Mesenchymal stem cell (in vitro differentiated cells and primary cell): ENCODE data around the gene CACNA1C.

Experiments used
- DNase-seq: peaks from one replicate; pipeline ENCODE4 v3.0.0-alpha.2; 2013
- H2AFZ ChIP-seq: one replicate; pipeline ENCODE4 v1.6.1; 2013; ENCODE audit warnings: low read depth, mild to moderate bottlenecking, control low read depth, inconsistent platforms, low read length, moderate library complexity
- H2AK5ac ChIP-seq: 2 replicates; pipeline ENCODE4 v1.6.1; 2013; ENCODE audit warnings: low read length, moderate library complexity, mild to moderate bottlenecking, inconsistent platforms; ENCODE audit not compliant: severe bottlenecking
- H2BK120ac ChIP-seq: one replicate; pipeline ENCODE4 v1.6.1; 2013; ENCODE audit warnings: low read depth, mild to moderate bottlenecking, inconsistent platforms, low read length, moderate library complexity
- H2BK12ac ChIP-seq, 2 experiments: one replicate each; pipeline ENCODE4 v1.6.1; 2013; ENCODE audit warnings: inconsistent platforms in 2 of 2, low read length in 2 of 2, mild to moderate bottlenecking in 2 of 2, moderate library complexity in 2 of 2, control low read depth in 1 of 2
- H2BK15ac ChIP-seq: one replicate; pipeline ENCODE4 v1.6.1; 2013; ENCODE audit warnings: mild to moderate bottlenecking, low read depth, inconsistent platforms; ENCODE audit not compliant: poor library complexity, severe bottlenecking
- H2BK5ac ChIP-seq: 2 replicates; pipeline ENCODE4 v1.6.1; 2013; ENCODE audit warnings: low read depth, mild to moderate bottlenecking, low read length, control low read depth, inconsistent platforms; ENCODE audit not compliant: poor library complexity, severe bottlenecking
- H3K14ac ChIP-seq, 2 experiments: one replicate each; pipeline ENCODE4 v1.6.1; 2013; ENCODE audit warnings: inconsistent platforms in 2 of 2, low read length in 2 of 2, control low read depth in 1 of 2, mild to moderate bottlenecking in 1 of 2, moderate library complexity in 1 of 2
- H3K18ac ChIP-seq, 2 experiments: one replicate each; pipeline ENCODE4 v1.6.1; 2013; ENCODE audit warnings: inconsistent platforms in 2 of 2, low read length in 2 of 2, control low read depth in 1 of 2, low read depth in 1 of 2, mild to moderate bottlenecking in 1 of 2
- H3K23ac ChIP-seq, 2 experiments: one replicate each; pipeline ENCODE4 v1.6.1; 2013; ENCODE audit warnings: inconsistent platforms in 2 of 2, low read length in 2 of 2, mild to moderate bottlenecking in 2 of 2, moderate library complexity in 2 of 2, control low read depth in 1 of 2
- H3K27ac ChIP-seq: 2 replicates; pipeline ENCODE4 v1.5.1; 2013; ENCODE audit warnings: mild to moderate bottlenecking, moderate library complexity, low read length, control low read depth, inconsistent platforms; ENCODE audit not compliant: poor library complexity, severe bottlenecking
- H3K27me3 ChIP-seq, 2 experiments: 2 replicates each; pipeline versions ENCODE4 v1.6.1 to v1.7.0; 2013; ENCODE audit warnings: low read length in 2 of 2, mild to moderate bottlenecking in 2 of 2, moderate library complexity in 2 of 2, control low read depth in 1 of 2, inconsistent platforms in 1 of 2; ENCODE audit not compliant: control insufficient read depth in 1 of 2, insufficient read depth in 1 of 2
- H3K36me3 ChIP-seq, 2 experiments: 2 replicates each; pipeline versions ENCODE4 v1.6.1 to v1.7.0; 2013; ENCODE audit warnings: low read length in 2 of 2, control low read depth in 1 of 2, inconsistent platforms in 1 of 2, low read depth in 1 of 2, mild to moderate bottlenecking in 1 of 2; ENCODE audit not compliant: insufficient read depth in 2 of 2, control insufficient read depth in 1 of 2
- H3K4ac ChIP-seq, 2 experiments: one replicate each; pipeline ENCODE4 v1.6.1; 2013; ENCODE audit warnings: inconsistent platforms in 2 of 2, low read length in 2 of 2, mild to moderate bottlenecking in 2 of 2, moderate library complexity in 2 of 2, control low read depth in 1 of 2, low read depth in 1 of 2
- H3K4me1 ChIP-seq: 2 replicates; pipeline ENCODE4 v1.6.1; 2013; ENCODE audit warnings: low read depth, low read length, control low read depth; ENCODE audit not compliant: control insufficient read depth, insufficient read depth
- H3K4me2 ChIP-seq: 2 replicates; pipeline ENCODE4 v1.6.1; 2013; ENCODE audit warnings: low read length, mild to moderate bottlenecking, inconsistent platforms; ENCODE audit not compliant: poor library complexity, severe bottlenecking
- H3K4me3 ChIP-seq, 2 experiments: 2 replicates each; pipeline versions ENCODE4 v1.5.1 to v1.7.0; 2013; ENCODE audit warnings: low read length in 2 of 2, mild to moderate bottlenecking in 2 of 2, control low read depth in 1 of 2, low read depth in 1 of 2; ENCODE audit not compliant: insufficient read depth in 1 of 2
- H3K79me1 ChIP-seq: replicated peaks from 2 replicates; pipeline ENCODE4 v1.6.1; 2013; ENCODE audit warnings: mild to moderate bottlenecking, control low read depth, low read length, inconsistent platforms; ENCODE audit not compliant: poor library complexity, severe bottlenecking
- H3K9ac ChIP-seq: 2 replicates; pipeline ENCODE4 v1.7.0; 2013; ENCODE audit warnings: mild to moderate bottlenecking, low read length, moderate library complexity
- H3K9me3 ChIP-seq: 2 replicates; pipeline ENCODE4 v1.7.0; 2013; ENCODE audit warnings: mild to moderate bottlenecking, low read length; ENCODE audit not compliant: control insufficient read depth
- H4K8ac ChIP-seq: one replicate; pipeline ENCODE4 v1.6.1; 2013; ENCODE audit warnings: inconsistent platforms, mild to moderate bottlenecking, low read length, moderate library complexity
- H4K91ac ChIP-seq: one replicate; pipeline ENCODE4 v1.6.1; 2013; ENCODE audit warnings: mild to moderate bottlenecking, low read length, inconsistent platforms
- WGBS: methylation state at CpG from one replicate; pipeline ENCODE4 v1.1.7; 2013; ENCODE audit warnings: mixed read lengths; 5-methylcytosine and 5-hydroxymethylcytosine counted together

The CACNA1C gene

DNA sequence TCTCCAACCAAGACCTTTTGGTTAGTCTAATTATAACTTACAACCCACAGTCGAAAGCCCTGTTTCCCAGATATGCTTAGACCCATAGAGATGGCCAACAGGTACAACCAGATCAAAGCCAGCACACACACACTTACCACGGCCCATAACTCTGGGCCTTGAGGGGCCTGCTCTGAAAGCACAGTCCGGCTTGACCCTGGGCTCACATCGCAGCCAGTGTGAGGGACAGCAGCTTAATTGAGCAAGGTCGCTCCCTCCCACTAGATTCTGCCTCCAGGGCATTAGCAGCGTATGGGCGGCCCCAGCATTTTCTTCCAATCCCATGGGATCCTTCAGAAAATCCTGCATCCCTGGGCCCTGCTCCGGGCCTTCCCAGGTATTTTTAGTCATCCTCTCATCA is 584.6 kb downstream of the CACNA1C start:
- Histone ChIP-seq H2BK15ac (no peak overlapping the region), H2BK5ac (no peak overlapping the region)

DNA sequence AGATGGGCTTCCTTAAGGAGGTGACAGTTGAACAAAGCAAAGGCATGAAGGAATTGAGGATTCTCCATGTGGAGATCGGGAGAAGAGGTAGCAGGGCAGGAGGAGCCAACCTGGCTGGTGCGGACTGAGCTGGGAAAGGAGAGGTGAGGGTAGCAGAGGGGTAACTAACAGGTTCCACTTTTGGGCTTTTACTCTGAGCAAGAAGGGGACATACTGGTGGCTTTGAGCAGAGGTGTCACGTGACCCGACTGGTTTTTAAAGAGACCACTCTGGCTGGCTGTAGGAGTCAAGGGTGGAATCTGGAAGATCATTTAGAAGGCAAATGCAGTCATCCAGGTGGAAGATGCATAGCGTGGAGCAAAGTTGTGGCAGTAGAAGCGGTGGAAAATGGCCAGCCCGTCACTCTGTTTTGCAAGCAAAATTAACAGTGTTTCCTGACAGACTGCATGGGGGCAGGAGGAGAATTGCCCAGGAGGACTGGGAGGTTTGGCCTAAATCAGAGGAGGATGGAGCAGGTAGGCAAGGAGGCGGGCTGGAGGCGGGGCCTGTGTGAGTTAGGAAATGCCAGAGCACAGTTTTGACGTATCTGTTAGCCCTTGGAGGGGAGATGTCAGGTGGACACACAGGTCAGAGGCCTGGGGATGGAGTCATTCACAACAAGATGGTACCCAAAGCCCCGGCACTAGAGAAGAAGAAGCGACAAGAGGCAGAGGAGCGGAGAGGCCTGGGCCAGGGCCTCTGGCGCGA is 585.7 kb downstream of the CACNA1C start:
- no peak for DNase-seq
- Histone ChIP-seq H2BK15ac (no peak overlapping the region), H4K91ac (peak overlapping the region; percentile 54), H3K79me1 (no peaks in the 10 kb centered on the region), H3K14ac (no peak overlapping the region), H3K27ac (no peak overlapping the region), H3K23ac (no peak overlapping the region), H3K4me1 (peaks cover 14% of the 10 kb centered on the region), H2AK5ac (no peak overlapping the region), H3K9me3 (peaks cover 4% of the 10 kb centered on the region), H2BK12ac (no peak overlapping the region), H2BK5ac (no peak overlapping the region), H3K4ac (no peak overlapping the region), H3K4me2 (no peak overlapping the region), H3K4me3 (no peak overlapping the region), H2AFZ (no peak overlapping the region), H3K18ac (no peak overlapping the region), H3K9ac (no peak overlapping the region), H2BK120ac (no peak overlapping the region), H4K8ac (no peak overlapping the region), H3K36me3 (peaks cover 0 to 15% of the 10 kb centered on the region in 2 experiments), H3K27me3 (peaks cover 0 to 7% of the 10 kb centered on the region in 2 experiments)
- 96% methylated on average over 15 of the region's 15 CpGs for WGBS

More for the DNA sequence above, 584.6 kb downstream of the CACNA1C start:
- no peak overlapping the region for H2AFZ ChIP-seq
- no peak overlapping the region for H3K4me2 ChIP-seq
- no peak overlapping the region for H3K9ac ChIP-seq
- H2AK5ac ChIP-seq = no peak overlapping the region
- peaks cover 0 to 18% of the 10 kb centered on the region in 2 experiments for H3K36me3 ChIP-seq
- no peak overlapping the region for H3K4me3 ChIP-seq
- H3K4ac ChIP-seq = no peak overlapping the region
- H3K27me3 ChIP-seq = peaks cover 0 to 4% of the 10 kb centered on the region in 2 experiments
- no peak overlapping the region for H2BK12ac ChIP-seq
- H2BK120ac ChIP-seq = no peak overlapping the region
- peaks cover 4% of the 10 kb centered on the region for H3K9me3 ChIP-seq
- H3K4me1 ChIP-seq = peaks cover 14% of the 10 kb centered on the region
- H3K18ac ChIP-seq = no peak overlapping the region
- no peak overlapping the region for H3K27ac ChIP-seq
- H3K14ac ChIP-seq = no peak overlapping the region
- H4K91ac ChIP-seq = no peak overlapping the region
- H3K23ac ChIP-seq = no peak overlapping the region
- H4K8ac ChIP-seq = no peak overlapping the region
- H3K79me1 ChIP-seq = no peaks in the 10 kb centered on the region
- WGBS = 92% methylated on average over 8 of the region's 8 CpGs
- no peak for DNase-seq

DNA sequence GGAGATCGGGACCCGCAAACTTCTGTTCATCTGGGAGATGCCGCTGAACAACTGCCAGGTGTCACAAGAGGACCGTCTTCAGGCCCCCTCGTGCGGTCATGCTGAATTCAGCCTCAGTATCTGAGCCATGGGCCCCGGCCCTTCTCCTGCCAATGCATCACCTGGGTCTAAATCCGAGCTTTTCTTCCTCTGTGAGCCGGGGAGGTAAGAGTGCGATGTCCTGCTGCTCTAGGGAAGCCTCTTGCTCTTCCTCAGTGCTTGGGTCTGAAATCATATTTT is 586.2 kb downstream of the CACNA1C start:
- H3K79me1 ChIP-seq = no peaks in the 10 kb centered on the region
- H3K4ac ChIP-seq = no peak overlapping the region
- no peak overlapping the region for H3K27ac ChIP-seq
- H4K8ac ChIP-seq = no peak overlapping the region
- no peak overlapping the region for H2BK15ac ChIP-seq
- no peak overlapping the region for H3K18ac ChIP-seq
- no peak overlapping the region for H3K14ac ChIP-seq
- no peak overlapping the region for H3K4me2 ChIP-seq
- H3K4me1 ChIP-seq = peaks cover 14% of the 10 kb centered on the region
- no peak overlapping the region for H2AFZ ChIP-seq
- no peak overlapping the region for H3K4me3 ChIP-seq
- peaks cover 0 to 13% of the 10 kb centered on the region in 2 experiments for H3K36me3 ChIP-seq
- no peak overlapping the region for H2BK120ac ChIP-seq
- peaks cover 0 to 7% of the 10 kb centered on the region in 2 experiments for H3K27me3 ChIP-seq
- no peak overlapping the region for H2BK5ac ChIP-seq
- no peak overlapping the region for H4K91ac ChIP-seq
- H2BK12ac ChIP-seq = no peak overlapping the region
- WGBS = 94% methylated on average over 10 of the region's 10 CpGs
- no peak overlapping the region for H3K23ac ChIP-seq
- DNase-seq = no peak
- no peak overlapping the region for H3K9ac ChIP-seq
- no peak overlapping the region for H2AK5ac ChIP-seq
- peaks cover 4% of the 10 kb centered on the region for H3K9me3 ChIP-seq

DNA sequence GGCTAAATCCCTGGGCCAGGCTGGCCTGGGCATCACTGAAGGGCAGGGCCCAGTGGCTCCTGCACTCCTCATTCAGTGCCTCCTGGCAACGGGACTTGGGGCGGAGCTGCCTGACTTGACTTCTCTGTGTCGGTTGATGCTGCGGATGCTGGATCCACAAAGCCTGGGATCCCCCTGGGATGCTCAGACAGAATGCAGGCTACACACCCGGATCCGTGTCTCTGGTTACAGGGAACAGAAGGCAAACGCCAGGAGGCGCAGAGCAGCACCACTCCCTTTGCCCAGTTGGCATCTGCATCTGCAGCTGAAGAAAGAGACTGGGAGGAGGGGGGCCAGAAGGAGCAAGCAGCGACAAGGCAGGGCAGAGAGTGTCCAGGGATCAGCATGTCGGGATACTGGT is 587.5 kb downstream of the CACNA1C start:
- H3K4me2 ChIP-seq = no peak overlapping the region

More for the DNA sequence above, 587.5 kb downstream of the CACNA1C start:
- Histone ChIP-seq H3K4me1 (peaks cover 14% of the 10 kb centered on the region), H4K91ac (no peak overlapping the region), H3K9me3 (no peaks in the 10 kb centered on the region), H3K79me1 (no peaks in the 10 kb centered on the region), H2AFZ (peak overlapping the region; percentile 21), H3K4me3 (peak overlapping the region in 1 of 2 experiments; percentile 52), H3K9ac (peak overlapping the region; percentile 75), H2BK12ac (peak overlapping the region; percentile 14 to 45), H3K14ac (peak overlapping the region in 1 of 2 experiments; percentile 29), H2BK15ac (no peak overlapping the region), H2BK120ac (no peak overlapping the region), H2BK5ac (no peak overlapping the region), H3K27me3 (peaks cover 0 to 10% of the 10 kb centered on the region in 2 experiments), H3K4ac (peak overlapping the region in 1 of 2 experiments; percentile 52), H3K18ac (peak overlapping the region; percentile 54 to 80), H2AK5ac (no peak overlapping the region), H3K27ac (no peak overlapping the region), H4K8ac (peak overlapping the region; percentile 66), H3K36me3 (peaks cover 0 to 7% of the 10 kb centered on the region in 2 experiments), H3K23ac (no peak overlapping the region)
- 78% methylated on average over 9 of the region's 10 CpGs for WGBS
- DNase-seq = no peak
